Tibial nerve (tissue), 4 donors: Measurements from ENCODE around the gene HDAC5.

Experiments
- CTCF ChIP-seq, 5 experiments: fragments of 200-600 bp in 3 of 5; fragments of 450-650 bp in 2 of 5; sonication (generic) in 3 of 5; IDR thresholded peaks; one replicate each; pipeline ENCODE4 v1.5.1; 2016 to 2019; ENCODE audit warnings: antibody characterized with exemption in 5 of 5, mild to moderate bottlenecking in 3 of 5, moderate library complexity in 2 of 5
- EP300 ChIP-seq, 2 donors: sonication (generic); formaldehyde crosslinking; IDR thresholded peaks; one replicate each; pipeline ENCODE4 v1.6.1; 2017; ENCODE audit warnings: antibody characterized with exemption in 2 of 2, mild to moderate bottlenecking in 1 of 2
- POLR2A ChIP-seq, 2 donors: fragments of 450-650 bp; IDR thresholded peaks; one replicate each; pipeline ENCODE4 v1.6.1; 2017; ENCODE audit warnings: antibody characterized with exemption in 2 of 2, mild to moderate bottlenecking in 2 of 2, moderate library complexity in 2 of 2

GRCh38 chr17:44167181-44167861, 43.9 kb upstream of the HDAC5 start:
- TF ChIP-seq CTCF (IDR thresholded peaks at IDR 0.05): no peak
- TF ChIP-seq POLR2A (IDR thresholded peaks at IDR 0.05): no peak
- no peak for TF ChIP-seq EP300 (IDR thresholded peaks at IDR 0.05)
